DND-41 (cell line): ENCODE data around the gene GREM2.

Experiments
- ATAC-seq: fragments of 200-7000 bp; cut with Tn5 transposase; 3 replicates; pipeline ENCODE4 v1.9.1; 2021; ENCODE audit warnings: low read depth; ENCODE audit not compliant: insufficient read depth
- DNase-seq: peaks from one replicate; pipeline ENCODE4 v3.0.0-alpha.2; 2020
- H2AFZ ChIP-seq: 2 replicates; pipeline ENCODE4 v1.6.0; 2012; ENCODE audit warnings: low read depth, low read length
- H3K27ac ChIP-seq: 2 replicates; pipeline ENCODE4 v1.5.1; 2012; ENCODE audit warnings: low read length, inconsistent platforms
- H3K27me3 ChIP-seq: fragments of 200-600 bp; sonication (generic); 2 replicates; pipeline ENCODE4 v1.6.0; 2012; ENCODE audit warnings: low read length, mild to moderate bottlenecking, inconsistent platforms; ENCODE audit not compliant: insufficient read depth, poor library complexity
- H3K36me3 ChIP-seq: 2 replicates; pipeline ENCODE4 v1.5.1; 2012; ENCODE audit warnings: low read length, inconsistent platforms; ENCODE audit not compliant: insufficient read depth
- H3K4me1 ChIP-seq: 2 replicates; pipeline ENCODE4 v1.5.1; 2012; ENCODE audit warnings: mild to moderate bottlenecking, low read length; ENCODE audit not compliant: insufficient read depth
- H3K4me2 ChIP-seq: 2 replicates; pipeline ENCODE4 v1.6.0; 2012; ENCODE audit warnings: mild to moderate bottlenecking, moderate library complexity, low read length, inconsistent platforms; ENCODE audit not compliant: insufficient read depth
- H3K4me3 ChIP-seq, 2 experiments: fragments of 200-600 bp in 1 of 2; shearing (Covaris generic) in 1 of 2; 2 replicates each; pipeline ENCODE4 v1.5.1; 2012 to 2016; ENCODE audit warnings: inconsistent platforms in 2 of 2, low read length in 2 of 2, mild to moderate bottlenecking in 2 of 2, low read depth in 1 of 2, moderate library complexity in 1 of 2
- H3K79me2 ChIP-seq: 2 replicates; pipeline ENCODE4 v1.6.0; 2012; ENCODE audit warnings: low read length, inconsistent platforms; ENCODE audit not compliant: insufficient read depth
- H3K9ac ChIP-seq: 2 replicates; pipeline ENCODE4 v1.6.0; 2012; ENCODE audit warnings: low read depth, mild to moderate bottlenecking, inconsistent platforms, low read length, moderate library complexity
- H3K9me3 ChIP-seq: 2 replicates; pipeline ENCODE4 v1.5.1; 2012; ENCODE audit warnings: low read length, moderate library complexity, mild to moderate bottlenecking, inconsistent platforms; ENCODE audit not compliant: insufficient read depth, severe bottlenecking
- H4K20me1 ChIP-seq: 2 replicates; pipeline ENCODE4 v1.6.0; 2012; ENCODE audit warnings: low read length; ENCODE audit not compliant: insufficient read depth
- CTCF ChIP-seq: IDR thresholded peaks from 2 replicates; pipeline ENCODE4 v1.5.1; 2012; ENCODE audit warnings: borderline replicate concordance, low read length, moderate library complexity, mild to moderate bottlenecking; ENCODE audit not compliant: poor library complexity, severe bottlenecking; ENCODE audit errors: extremely low read depth
- EZH2 ChIP-seq: IDR thresholded peaks from 3 replicates; pipeline ENCODE4 v1.6.1; 2012; ENCODE audit warnings: borderline replicate concordance, low read depth, mild to moderate bottlenecking, moderate library complexity, low read length, inconsistent platforms; ENCODE audit not compliant: severe bottlenecking

Gene GREM2

GRCh38 chr1:240503558-240503957 is 108.4 kb downstream of the GREM2 start:
- Histone ChIP-seq H3K9ac (no peak overlapping the region), H3K4me3 (no peak overlapping the region), H2AFZ (no peak overlapping the region), H3K27me3 (no peaks in the 10 kb centered on the region), H3K9me3 (no peaks in the 10 kb centered on the region), H3K27ac (no peak overlapping the region), H3K36me3 (no peaks in the 10 kb centered on the region), H3K4me1 (peaks cover 8% of the 10 kb centered on the region), H3K4me2 (no peak overlapping the region), H4K20me1 (no peaks in the 10 kb centered on the region), H3K79me2 (no peaks in the 10 kb centered on the region)
- no peak for ATAC-seq
- TF ChIP-seq CTCF (no peak), EZH2 (no peak)
- DNase-seq: no peak

- no peak for TF ChIP-seq CTCF
- no peak for TF ChIP-seq EZH2
- peaks cover 12% of the 10 kb centered on the region for H3K4me1 ChIP-seq
- H3K36me3 ChIP-seq: no peaks in the 10 kb centered on the region
- no peaks in the 10 kb centered on the region for H3K79me2 ChIP-seq
- H3K4me3 ChIP-seq: no peak overlapping the region
- no peak overlapping the region for H2AFZ ChIP-seq
- no peaks in the 10 kb centered on the region for H3K9me3 ChIP-seq
- H3K27ac ChIP-seq: no peak overlapping the region
- DNase-seq (no peak), ATAC-seq (no peak)
- H4K20me1 ChIP-seq: no peaks in the 10 kb centered on the region
- H3K4me2 ChIP-seq: no peak overlapping the region
- H3K27me3 ChIP-seq: no peaks in the 10 kb centered on the region
- H3K9ac ChIP-seq: no peak overlapping the region
Measured at GRCh38 chr1:240503036-240503435, 108.9 kb downstream of the GREM2 start.

- H3K4me1 ChIP-seq: peaks cover 12% of the 10 kb centered on the region
- ATAC-seq (no peak), DNase-seq (no peak)
- H3K27me3 ChIP-seq: no peaks in the 10 kb centered on the region
- TF ChIP-seq CTCF: no peak
- TF ChIP-seq EZH2: no peak
- H4K20me1 ChIP-seq: no peaks in the 10 kb centered on the region
- no peaks in the 10 kb centered on the region for H3K36me3 ChIP-seq
- H3K9me3 ChIP-seq: no peaks in the 10 kb centered on the region
- no peaks in the 10 kb centered on the region for H3K79me2 ChIP-seq
- no peak overlapping the region for H2AFZ ChIP-seq
- no peak overlapping the region for H3K4me3 ChIP-seq
- no peak overlapping the region for H3K27ac ChIP-seq
- no peak overlapping the region for H3K4me2 ChIP-seq
- no peak overlapping the region for H3K9ac ChIP-seq
Measured at GRCh38 chr1:240501115-240501514, 110.8 kb downstream of the GREM2 start.

- ATAC-seq: no peak
- Histone ChIP-seq H3K27me3 (no peaks in the 10 kb centered on the region), H3K36me3 (no peaks in the 10 kb centered on the region), H2AFZ (no peak overlapping the region), H3K79me2 (no peaks in the 10 kb centered on the region), H3K4me1 (peaks cover 12% of the 10 kb centered on the region), H4K20me1 (no peaks in the 10 kb centered on the region), H3K27ac (no peak overlapping the region), H3K4me3 (no peak overlapping the region), H3K9me3 (no peaks in the 10 kb centered on the region), H3K9ac (no peak overlapping the region), H3K4me2 (no peak overlapping the region)
- TF ChIP-seq EZH2: no peak
- no peak for TF ChIP-seq CTCF
- DNase-seq: no peak
Measured at GRCh38 chr1:240500647-240501046, 111.3 kb downstream of the GREM2 start.
